ENCODE results near the gene SLC66A1. TPM values are rescaled to one million over a fixed set of nuclear protein-coding genes. Genes with fewer than 3 reads are reported as not detected.

SLC66A1 gene
- total RNA-seq, 1 experiment from 2014 or later, result 27.7 TPM

DNA sequence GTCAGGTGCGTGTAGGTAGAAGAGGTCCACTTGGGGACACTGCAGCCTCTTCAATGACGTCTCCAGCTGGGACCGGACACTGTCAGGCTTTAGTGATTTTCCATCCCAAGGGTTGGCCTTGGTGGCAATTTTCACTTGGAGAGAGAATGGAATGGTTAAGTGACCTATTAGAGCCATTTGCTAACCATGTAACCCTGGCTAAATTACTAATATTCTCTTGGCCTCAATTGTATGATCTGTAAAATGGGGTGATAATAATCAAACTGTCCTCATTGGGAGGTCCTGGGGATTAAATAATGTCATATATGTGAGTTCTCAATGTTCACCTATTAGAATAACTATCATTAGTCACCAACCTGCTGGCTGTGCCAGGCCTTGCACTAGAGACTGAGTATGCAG, 3.6 kb upstream of the SLC66A1 start:
- TF ChIP-seq EZH2 (IDR thresholded peaks at IDR 0.05; ENCODE audit: low read length, unreplicated experiment) (no peak), EZH2phosphoT487 (IDR thresholded peaks at IDR 0.05; ENCODE audit: borderline replicate concordance, low read length) (no peak), CTCF (conservative IDR thresholded peaks at IDR 0.05; ENCODE audit: low read depth, low read length) (no peak)
- Histone ChIP-seq H3K4me2 (ENCODE audit: low read length) (no peak overlapping the region), H3K4me3 (ENCODE audit: low read length) (no peak overlapping the region), H3K27me3 (ENCODE audit: low read length) (no peaks in the 10 kb centered on the region), H3F3A (ENCODE audit: low read length, unreplicated experiment) (no peaks in the 10 kb centered on the region), H3K27ac (ENCODE audit: low read length) (no peak overlapping the region), H3K4me1 (ENCODE audit: insufficient read depth, low read length) (peaks cover 25% of the 10 kb centered on the region), H3K79me2 (ENCODE audit: low read length) (peaks cover 49% of the 10 kb centered on the region), H4K20me1 (ENCODE audit: low read length) (0 out of 2 replicates have a peak, but pooled peaks cover 8% of the 10 kb centered on the region), H2AFZ (ENCODE audit: low read length) (no peak overlapping the region), H3K36me3 (ENCODE audit: low read depth, low read length) (peaks cover 32% of the 10 kb centered on the region; the same call in 1 of the 2 replicates), H3K9ac (ENCODE audit: low read length) (no peak overlapping the region), H3K9me2 (replicated peaks; ENCODE audit: low read length) (no peaks in the 10 kb centered on the region), H3K9me3 (ENCODE audit: low read length) (no peaks in the 10 kb centered on the region)
- no TSS peak for BruUV-seq (replicated peaks)
- intact Hi-C loops (cut with micrococcal nuclease), result no loop called here
- POLR2A ChIA-PET (ENCODE audit: unreplicated experiment), result no interaction called here
- ATAC-seq (no peak), DNase-seq (no peak)
- CTCF ChIA-PET, result no interaction called here

DNA sequence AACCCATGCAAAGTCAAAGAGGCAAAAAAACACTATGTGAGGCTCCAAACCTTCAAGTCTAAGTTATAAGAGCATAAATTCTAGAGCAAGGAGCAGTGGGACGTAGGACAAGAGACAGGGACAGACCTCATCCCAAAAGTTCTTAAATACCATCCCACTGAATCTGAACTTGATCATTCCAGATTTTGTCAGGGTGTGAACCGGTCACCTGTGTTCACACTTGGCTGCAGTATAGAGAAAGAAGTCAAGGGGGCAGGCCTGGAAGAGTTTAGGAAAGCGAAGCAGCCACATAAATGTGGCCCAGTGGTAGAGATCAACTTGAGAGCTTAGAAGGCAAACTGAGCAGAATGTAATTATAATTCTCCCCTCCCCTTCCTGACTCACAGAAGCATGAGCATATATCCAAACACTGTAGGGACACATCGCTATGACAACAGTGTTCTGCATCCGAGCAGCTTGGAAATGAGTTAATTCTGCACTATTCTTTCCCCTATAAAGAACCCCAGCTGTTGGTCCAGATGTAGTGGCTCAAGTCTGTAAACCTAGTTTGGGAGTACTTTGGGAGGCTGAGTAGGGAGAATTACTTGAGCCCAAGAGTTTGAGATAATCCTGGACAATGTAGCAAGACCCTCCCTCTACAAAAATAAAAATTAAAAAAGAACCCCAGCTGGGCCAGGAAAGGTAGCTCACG, 2.9 kb upstream of the SLC66A1 start:
- DNase-seq (peak; percentile 54), ATAC-seq (no peak)
- H3K27ac ChIP-seq (ENCODE audit: low read length), result no peak overlapping the region
- H3K9me2 ChIP-seq (replicated peaks; ENCODE audit: low read length), result no peaks in the 10 kb centered on the region
- H2AFZ ChIP-seq (ENCODE audit: low read length), result no peak overlapping the region
- peaks cover 57% of the 10 kb centered on the region for H3K79me2 ChIP-seq (ENCODE audit: low read length)
- BruUV-seq (replicated peaks), result no TSS peak
- POLR2A ChIA-PET (ENCODE audit: unreplicated experiment), result interaction anchor here (0.6 kb wide), 1 partner anchor 53 kb away, joined by 3 read pairs; no protein-coding TSS in a partner anchor
- H4K20me1 ChIP-seq (ENCODE audit: low read length), result 0 out of 2 replicates have a peak, but pooled peaks cover 8% of the 10 kb centered on the region
- H3K9me3 ChIP-seq (ENCODE audit: low read length), result no peaks in the 10 kb centered on the region
- CTCF ChIA-PET, result interaction anchor here (0.5 kb wide), 1 partner anchor 339 kb away, joined by 3 read pairs; no protein-coding TSS in a partner anchor
- no peaks in the 10 kb centered on the region for H3K27me3 ChIP-seq (ENCODE audit: low read length)
- no peak overlapping the region for H3K4me2 ChIP-seq (ENCODE audit: low read length)
- H3F3A ChIP-seq (ENCODE audit: low read length, unreplicated experiment), result no peaks in the 10 kb centered on the region
- H3K4me3 ChIP-seq (ENCODE audit: low read length), result no peak overlapping the region
- TF ChIP-seq CTCF (conservative IDR thresholded peaks at IDR 0.05; ENCODE audit: low read depth, low read length), result no peak
- TF ChIP-seq EZH2phosphoT487 (IDR thresholded peaks at IDR 0.05; ENCODE audit: borderline replicate concordance, low read length), result no peak
- no peak for TF ChIP-seq EZH2 (IDR thresholded peaks at IDR 0.05; ENCODE audit: low read length, unreplicated experiment)
- no peak overlapping the region for H3K9ac ChIP-seq (ENCODE audit: low read length)
- intact Hi-C loops (cut with micrococcal nuclease), result no loop called here
- peaks cover 33% of the 10 kb centered on the region for H3K4me1 ChIP-seq (ENCODE audit: insufficient read depth, low read length)
- H3K36me3 ChIP-seq (ENCODE audit: low read depth, low read length), result peaks cover 29% of the 10 kb centered on the region; the same call in 1 of the 2 replicates

DNA sequence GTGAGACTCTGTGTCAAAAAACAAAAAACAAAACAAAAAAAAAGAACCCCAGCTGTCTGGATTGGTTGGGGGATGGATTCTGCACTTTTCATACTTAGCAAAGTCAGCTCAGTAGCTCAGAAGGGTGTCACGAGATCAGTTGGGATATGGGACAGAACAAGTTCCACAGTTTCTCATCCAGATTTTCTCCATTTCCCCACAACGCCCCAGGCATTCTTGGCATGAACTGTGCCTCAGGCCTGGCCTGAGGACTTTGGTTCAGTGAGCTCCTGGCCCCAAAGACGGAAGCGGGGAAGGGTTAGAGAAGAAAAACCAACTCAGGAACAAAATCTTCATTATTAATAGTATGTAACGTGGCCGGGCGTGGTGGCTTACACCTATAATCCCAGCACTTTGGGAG, 2.1 kb upstream of the SLC66A1 start:
- Histone ChIP-seq H3K27ac (ENCODE audit: low read length) (no peak overlapping the region), H3K9me2 (replicated peaks; ENCODE audit: low read length) (no peaks in the 10 kb centered on the region), H2AFZ (ENCODE audit: low read length) (no peak overlapping the region), H3K9me3 (ENCODE audit: low read length) (no peaks in the 10 kb centered on the region), H3K27me3 (ENCODE audit: low read length) (no peaks in the 10 kb centered on the region), H3K36me3 (ENCODE audit: low read depth, low read length) (peaks cover 27% of the 10 kb centered on the region; the same call in 1 of the 2 replicates), H3K4me1 (ENCODE audit: insufficient read depth, low read length) (peaks cover 41% of the 10 kb centered on the region), H3K4me3 (ENCODE audit: low read length) (no peak overlapping the region), H3K4me2 (ENCODE audit: low read length) (no peak overlapping the region; the same call in 1 of the 2 replicates), H4K20me1 (ENCODE audit: low read length) (0 out of 2 replicates have a peak, but pooled peaks cover 8% of the 10 kb centered on the region), H3K9ac (ENCODE audit: low read length) (no peak overlapping the region), H3F3A (ENCODE audit: low read length, unreplicated experiment) (no peaks in the 10 kb centered on the region), H3K79me2 (ENCODE audit: low read length) (peaks cover 60% of the 10 kb centered on the region)
- no peak for DNase-seq
- TF ChIP-seq EZH2phosphoT487 (IDR thresholded peaks at IDR 0.05; ENCODE audit: borderline replicate concordance, low read length), result no peak
- no peak for TF ChIP-seq EZH2 (IDR thresholded peaks at IDR 0.05; ENCODE audit: low read length, unreplicated experiment)
- TF ChIP-seq CTCF (conservative IDR thresholded peaks at IDR 0.05; ENCODE audit: low read depth, low read length), result no peak
- POLR2A ChIA-PET (ENCODE audit: unreplicated experiment), result no interaction called here
- no TSS peak for BruUV-seq (replicated peaks)
- ATAC-seq, result no peak
- CTCF ChIA-PET, result no interaction called here
- intact Hi-C loops (cut with micrococcal nuclease), result no loop called here
